Measurements from ENCODE around the gene ZNF3.

DNA sequence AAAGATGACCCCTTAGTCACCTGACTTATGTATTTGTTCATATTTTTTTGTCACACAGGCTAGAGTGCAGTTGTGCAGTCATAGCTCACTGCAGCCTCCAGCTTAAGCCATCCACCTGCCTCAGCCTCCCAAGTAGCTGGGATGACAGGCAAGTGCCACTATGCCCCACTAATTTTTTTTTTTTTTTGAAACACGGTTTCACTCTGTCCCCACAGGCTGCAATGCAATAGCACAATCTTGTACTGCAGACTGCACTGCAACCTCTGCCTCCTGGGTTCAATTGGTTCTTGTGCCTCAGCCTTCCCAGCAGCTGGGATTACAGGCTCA is 47.1 kb upstream of the ZNF3 start:
- TF ChIP-seq, protein P1, sequence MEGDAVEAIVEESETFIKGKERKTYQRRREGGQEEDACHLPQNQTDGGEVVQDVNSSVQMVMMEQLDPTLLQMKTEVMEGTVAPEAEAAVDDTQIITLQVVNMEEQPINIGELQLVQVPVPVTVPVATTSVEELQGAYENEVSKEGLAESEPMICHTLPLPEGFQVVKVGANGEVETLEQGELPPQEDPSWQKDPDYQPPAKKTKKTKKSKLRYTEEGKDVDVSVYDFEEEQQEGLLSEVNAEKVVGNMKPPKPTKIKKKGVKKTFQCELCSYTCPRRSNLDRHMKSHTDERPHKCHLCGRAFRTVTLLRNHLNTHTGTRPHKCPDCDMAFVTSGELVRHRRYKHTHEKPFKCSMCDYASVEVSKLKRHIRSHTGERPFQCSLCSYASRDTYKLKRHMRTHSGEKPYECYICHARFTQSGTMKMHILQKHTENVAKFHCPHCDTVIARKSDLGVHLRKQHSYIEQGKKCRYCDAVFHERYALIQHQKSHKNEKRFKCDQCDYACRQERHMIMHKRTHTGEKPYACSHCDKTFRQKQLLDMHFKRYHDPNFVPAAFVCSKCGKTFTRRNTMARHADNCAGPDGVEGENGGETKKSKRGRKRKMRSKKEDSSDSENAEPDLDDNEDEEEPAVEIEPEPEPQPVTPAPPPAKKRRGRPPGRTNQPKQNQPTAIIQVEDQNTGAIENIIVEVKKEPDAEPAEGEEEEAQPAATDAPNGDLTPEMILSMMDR (conservative IDR thresholded peaks at IDR 0.05; ENCODE audit: low read depth in 2 of 2) = no peak
- TF ChIP-seq CREB1 (CRISPR knock-in tag; IDR thresholded peaks at IDR 0.05; ENCODE audit: low read depth) = no peak
- TF ChIP-seq, protein P2, sequence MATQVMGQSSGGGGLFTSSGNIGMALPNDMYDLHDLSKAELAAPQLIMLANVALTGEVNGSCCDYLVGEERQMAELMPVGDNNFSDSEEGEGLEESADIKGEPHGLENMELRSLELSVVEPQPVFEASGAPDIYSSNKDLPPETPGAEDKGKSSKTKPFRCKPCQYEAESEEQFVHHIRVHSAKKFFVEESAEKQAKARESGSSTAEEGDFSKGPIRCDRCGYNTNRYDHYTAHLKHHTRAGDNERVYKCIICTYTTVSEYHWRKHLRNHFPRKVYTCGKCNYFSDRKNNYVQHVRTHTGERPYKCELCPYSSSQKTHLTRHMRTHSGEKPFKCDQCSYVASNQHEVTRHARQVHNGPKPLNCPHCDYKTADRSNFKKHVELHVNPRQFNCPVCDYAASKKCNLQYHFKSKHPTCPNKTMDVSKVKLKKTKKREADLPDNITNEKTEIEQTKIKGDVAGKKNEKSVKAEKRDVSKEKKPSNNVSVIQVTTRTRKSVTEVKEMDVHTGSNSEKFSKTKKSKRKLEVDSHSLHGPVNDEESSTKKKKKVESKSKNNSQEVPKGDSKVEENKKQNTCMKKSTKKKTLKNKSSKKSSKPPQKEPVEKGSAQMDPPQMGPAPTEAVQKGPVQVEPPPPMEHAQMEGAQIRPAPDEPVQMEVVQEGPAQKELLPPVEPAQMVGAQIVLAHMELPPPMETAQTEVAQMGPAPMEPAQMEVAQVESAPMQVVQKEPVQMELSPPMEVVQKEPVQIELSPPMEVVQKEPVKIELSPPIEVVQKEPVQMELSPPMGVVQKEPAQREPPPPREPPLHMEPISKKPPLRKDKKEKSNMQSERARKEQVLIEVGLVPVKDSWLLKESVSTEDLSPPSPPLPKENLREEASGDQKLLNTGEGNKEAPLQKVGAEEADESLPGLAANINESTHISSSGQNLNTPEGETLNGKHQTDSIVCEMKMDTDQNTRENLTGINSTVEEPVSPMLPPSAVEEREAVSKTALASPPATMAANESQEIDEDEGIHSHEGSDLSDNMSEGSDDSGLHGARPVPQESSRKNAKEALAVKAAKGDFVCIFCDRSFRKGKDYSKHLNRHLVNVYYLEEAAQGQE (IDR thresholded peaks at IDR 0.05; ENCODE audit: unreplicated experiment) = no peak
